ENCODE results near the gene SETD5. TPM values are rescaled to one million over a fixed set of nuclear protein-coding genes. Genes with fewer than 3 reads are reported as not detected.

The SETD5 gene
- total RNA-seq, 1 experiment from 2014 or later: 279 TPM

DNA sequence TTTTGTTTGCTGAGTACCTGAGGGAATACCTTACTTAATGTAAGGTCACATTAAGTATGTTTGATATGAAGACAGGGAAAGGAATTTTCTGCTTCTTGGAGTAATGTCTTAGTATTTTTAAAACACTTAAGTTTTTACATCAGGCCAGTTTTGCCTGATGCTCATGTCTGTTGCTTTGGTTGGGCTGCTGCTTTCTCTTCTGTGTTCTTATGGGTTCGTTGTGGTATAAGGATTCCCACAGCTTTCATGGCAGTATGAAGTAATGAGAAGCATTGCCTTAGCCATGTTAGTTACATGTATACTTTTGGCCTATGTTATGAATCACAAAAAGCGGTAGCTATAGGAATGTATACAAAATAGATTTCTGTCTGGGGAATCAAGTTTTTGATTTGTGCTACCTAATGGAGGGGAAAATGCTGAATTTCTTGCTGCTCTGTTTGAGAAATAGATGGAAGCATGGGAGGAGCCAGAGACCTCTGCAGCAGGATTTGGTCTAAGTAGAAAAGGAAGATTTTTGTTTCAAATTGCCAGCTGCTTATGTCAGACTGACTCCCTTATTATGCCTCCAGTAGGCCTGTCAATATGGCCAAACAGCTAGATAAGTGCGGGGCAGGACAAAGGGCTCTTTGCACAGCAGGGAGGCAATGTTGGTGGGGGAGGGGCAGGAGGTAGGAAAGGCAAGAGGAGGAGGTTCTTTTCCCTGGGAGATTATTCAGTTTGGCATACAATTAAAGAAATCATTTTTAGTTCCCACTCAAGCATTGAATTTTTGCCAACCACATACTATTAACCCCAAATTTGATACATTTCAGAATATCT, 5.2 kb downstream of the SETD5 start:
- Mint-ChIP-seq H3K27me3 (ENCODE audit: low read depth) (no peaks in the 10 kb centered on the region), H3K36me3 (peaks cover 11% of the 10 kb centered on the region), H3K27ac (peak overlapping the region; percentile 91), H3K4me1 (peaks cover 72% of the 10 kb centered on the region), H3K9me3 (peaks cover 4% of the 10 kb centered on the region; the same call in 1 of the 2 replicates), H3K4me3 (peak overlapping the region; percentile 100)
- peak; percentile 62 for ATAC-seq
- ChIA-PET CTCF (interaction anchor here (1.3 kb wide), 1 partner anchor 49 kb away, joined by 5 read pairs; no protein-coding TSS in a partner anchor), POLR2A (no interaction called here)
- peak; percentile 88 for DNase-seq (ENCODE audit: low spot score)
- TF ChIP-seq, protein P1, sequence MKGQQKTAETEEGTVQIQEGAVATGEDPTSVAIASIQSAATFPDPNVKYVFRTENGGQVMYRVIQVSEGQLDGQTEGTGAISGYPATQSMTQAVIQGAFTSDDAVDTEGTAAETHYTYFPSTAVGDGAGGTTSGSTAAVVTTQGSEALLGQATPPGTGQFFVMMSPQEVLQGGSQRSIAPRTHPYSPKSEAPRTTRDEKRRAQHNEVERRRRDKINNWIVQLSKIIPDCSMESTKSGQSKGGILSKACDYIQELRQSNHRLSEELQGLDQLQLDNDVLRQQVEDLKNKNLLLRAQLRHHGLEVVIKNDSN (CRISPR knock-in tag; IDR thresholded peaks at IDR 0.05): no peak
- TF ChIP-seq, protein P2, sequence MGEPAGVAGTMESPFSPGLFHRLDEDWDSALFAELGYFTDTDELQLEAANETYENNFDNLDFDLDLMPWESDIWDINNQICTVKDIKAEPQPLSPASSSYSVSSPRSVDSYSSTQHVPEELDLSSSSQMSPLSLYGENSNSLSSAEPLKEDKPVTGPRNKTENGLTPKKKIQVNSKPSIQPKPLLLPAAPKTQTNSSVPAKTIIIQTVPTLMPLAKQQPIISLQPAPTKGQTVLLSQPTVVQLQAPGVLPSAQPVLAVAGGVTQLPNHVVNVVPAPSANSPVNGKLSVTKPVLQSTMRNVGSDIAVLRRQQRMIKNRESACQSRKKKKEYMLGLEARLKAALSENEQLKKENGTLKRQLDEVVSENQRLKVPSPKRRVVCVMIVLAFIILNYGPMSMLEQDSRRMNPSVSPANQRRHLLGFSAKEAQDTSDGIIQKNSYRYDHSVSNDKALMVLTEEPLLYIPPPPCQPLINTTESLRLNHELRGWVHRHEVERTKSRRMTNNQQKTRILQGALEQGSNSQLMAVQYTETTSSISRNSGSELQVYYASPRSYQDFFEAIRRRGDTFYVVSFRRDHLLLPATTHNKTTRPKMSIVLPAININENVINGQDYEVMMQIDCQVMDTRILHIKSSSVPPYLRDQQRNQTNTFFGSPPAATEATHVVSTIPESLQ (CRISPR knock-in tag; IDR thresholded peaks at IDR 0.05): no peak
- TF ChIP-seq NFE2L1 (CRISPR knock-in tag; IDR thresholded peaks at IDR 0.05): no peak
- TF ChIP-seq, protein P3, sequence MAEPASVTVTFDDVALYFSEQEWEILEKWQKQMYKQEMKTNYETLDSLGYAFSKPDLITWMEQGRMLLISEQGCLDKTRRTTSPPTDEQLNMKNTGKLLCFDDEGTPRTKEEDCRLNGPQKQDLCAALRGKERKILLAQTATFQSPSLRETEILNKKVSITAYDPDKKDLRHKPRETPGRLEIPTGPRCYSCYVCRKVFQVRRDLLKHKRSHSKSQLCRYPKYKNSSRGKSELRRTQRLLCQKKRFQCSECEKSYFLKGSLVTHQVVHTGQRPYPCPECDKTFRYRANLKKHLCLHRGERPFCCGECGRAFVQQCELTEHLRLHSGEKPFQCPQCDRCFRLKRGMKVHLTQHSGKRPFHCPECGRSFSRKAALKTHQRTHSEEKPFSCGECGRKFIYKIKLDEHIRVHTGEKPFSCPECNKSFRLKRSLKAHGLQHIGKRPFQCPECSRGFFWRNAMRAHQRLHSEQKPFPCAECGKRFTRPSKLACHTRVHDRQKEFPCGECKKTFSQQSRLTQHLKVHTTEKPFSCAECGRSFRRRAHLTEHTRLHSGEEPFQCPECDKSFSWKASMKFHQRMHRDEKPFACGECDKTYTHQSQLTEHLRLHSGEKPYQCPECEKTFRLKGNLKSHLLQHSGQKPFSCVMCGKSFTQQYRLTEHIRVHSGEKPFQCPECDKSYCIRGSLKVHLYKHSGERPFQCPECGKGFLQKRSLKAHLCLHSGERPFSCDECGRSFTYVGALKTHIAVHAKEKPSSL (CRISPR knock-in tag; conservative IDR thresholded peaks at IDR 0.05): no peak
- no peak for TF ChIP-seq CREM (CRISPR knock-in tag; IDR thresholded peaks at IDR 0.05)
- TF ChIP-seq, protein P4, sequence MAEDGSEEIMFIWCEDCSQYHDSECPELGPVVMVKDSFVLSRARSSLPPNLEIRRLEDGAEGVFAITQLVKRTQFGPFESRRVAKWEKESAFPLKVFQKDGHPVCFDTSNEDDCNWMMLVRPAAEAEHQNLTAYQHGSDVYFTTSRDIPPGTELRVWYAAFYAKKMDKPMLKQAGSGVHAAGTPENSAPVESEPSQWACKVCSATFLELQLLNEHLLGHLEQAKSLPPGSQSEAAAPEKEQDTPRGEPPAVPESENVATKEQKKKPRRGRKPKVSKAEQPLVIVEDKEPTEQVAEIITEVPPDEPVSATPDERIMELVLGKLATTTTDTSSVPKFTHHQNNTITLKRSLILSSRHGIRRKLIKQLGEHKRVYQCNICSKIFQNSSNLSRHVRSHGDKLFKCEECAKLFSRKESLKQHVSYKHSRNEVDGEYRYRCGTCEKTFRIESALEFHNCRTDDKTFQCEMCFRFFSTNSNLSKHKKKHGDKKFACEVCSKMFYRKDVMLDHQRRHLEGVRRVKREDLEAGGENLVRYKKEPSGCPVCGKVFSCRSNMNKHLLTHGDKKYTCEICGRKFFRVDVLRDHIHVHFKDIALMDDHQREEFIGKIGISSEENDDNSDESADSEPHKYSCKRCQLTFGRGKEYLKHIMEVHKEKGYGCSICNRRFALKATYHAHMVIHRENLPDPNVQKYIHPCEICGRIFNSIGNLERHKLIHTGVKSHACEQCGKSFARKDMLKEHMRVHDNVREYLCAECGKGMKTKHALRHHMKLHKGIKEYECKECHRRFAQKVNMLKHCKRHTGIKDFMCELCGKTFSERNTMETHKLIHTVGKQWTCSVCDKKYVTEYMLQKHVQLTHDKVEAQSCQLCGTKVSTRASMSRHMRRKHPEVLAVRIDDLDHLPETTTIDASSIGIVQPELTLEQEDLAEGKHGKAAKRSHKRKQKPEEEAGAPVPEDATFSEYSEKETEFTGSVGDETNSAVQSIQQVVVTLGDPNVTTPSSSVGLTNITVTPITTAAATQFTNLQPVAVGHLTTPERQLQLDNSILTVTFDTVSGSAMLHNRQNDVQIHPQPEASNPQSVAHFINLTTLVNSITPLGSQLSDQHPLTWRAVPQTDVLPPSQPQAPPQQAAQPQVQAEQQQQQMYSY (CRISPR knock-in tag; IDR thresholded peaks at IDR 0.05): no peak
- peak; percentile 50; the same call in 1 of the 2 replicates for TF ChIP-seq FOXK1 (CRISPR knock-in tag; IDR thresholded peaks at IDR 0.05)
- TF ChIP-seq, protein P5, sequence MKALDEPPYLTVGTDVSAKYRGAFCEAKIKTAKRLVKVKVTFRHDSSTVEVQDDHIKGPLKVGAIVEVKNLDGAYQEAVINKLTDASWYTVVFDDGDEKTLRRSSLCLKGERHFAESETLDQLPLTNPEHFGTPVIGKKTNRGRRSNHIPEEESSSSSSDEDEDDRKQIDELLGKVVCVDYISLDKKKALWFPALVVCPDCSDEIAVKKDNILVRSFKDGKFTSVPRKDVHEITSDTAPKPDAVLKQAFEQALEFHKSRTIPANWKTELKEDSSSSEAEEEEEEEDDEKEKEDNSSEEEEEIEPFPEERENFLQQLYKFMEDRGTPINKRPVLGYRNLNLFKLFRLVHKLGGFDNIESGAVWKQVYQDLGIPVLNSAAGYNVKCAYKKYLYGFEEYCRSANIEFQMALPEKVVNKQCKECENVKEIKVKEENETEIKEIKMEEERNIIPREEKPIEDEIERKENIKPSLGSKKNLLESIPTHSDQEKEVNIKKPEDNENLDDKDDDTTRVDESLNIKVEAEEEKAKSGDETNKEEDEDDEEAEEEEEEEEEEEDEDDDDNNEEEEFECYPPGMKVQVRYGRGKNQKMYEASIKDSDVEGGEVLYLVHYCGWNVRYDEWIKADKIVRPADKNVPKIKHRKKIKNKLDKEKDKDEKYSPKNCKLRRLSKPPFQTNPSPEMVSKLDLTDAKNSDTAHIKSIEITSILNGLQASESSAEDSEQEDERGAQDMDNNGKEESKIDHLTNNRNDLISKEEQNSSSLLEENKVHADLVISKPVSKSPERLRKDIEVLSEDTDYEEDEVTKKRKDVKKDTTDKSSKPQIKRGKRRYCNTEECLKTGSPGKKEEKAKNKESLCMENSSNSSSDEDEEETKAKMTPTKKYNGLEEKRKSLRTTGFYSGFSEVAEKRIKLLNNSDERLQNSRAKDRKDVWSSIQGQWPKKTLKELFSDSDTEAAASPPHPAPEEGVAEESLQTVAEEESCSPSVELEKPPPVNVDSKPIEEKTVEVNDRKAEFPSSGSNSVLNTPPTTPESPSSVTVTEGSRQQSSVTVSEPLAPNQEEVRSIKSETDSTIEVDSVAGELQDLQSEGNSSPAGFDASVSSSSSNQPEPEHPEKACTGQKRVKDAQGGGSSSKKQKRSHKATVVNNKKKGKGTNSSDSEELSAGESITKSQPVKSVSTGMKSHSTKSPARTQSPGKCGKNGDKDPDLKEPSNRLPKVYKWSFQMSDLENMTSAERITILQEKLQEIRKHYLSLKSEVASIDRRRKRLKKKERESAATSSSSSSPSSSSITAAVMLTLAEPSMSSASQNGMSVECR (CRISPR knock-in tag; IDR thresholded peaks at IDR 0.05; ENCODE audit: borderline replicate concordance): no peak; the same call in 1 of the 2 replicates
- no peak for TF ChIP-seq MXD4 (CRISPR knock-in tag; IDR thresholded peaks at IDR 0.05; ENCODE audit: borderline replicate concordance)
- no peak for TF ChIP-seq ZNF416 (CRISPR knock-in tag; IDR thresholded peaks at IDR 0.05)
- TF ChIP-seq, protein P6, sequence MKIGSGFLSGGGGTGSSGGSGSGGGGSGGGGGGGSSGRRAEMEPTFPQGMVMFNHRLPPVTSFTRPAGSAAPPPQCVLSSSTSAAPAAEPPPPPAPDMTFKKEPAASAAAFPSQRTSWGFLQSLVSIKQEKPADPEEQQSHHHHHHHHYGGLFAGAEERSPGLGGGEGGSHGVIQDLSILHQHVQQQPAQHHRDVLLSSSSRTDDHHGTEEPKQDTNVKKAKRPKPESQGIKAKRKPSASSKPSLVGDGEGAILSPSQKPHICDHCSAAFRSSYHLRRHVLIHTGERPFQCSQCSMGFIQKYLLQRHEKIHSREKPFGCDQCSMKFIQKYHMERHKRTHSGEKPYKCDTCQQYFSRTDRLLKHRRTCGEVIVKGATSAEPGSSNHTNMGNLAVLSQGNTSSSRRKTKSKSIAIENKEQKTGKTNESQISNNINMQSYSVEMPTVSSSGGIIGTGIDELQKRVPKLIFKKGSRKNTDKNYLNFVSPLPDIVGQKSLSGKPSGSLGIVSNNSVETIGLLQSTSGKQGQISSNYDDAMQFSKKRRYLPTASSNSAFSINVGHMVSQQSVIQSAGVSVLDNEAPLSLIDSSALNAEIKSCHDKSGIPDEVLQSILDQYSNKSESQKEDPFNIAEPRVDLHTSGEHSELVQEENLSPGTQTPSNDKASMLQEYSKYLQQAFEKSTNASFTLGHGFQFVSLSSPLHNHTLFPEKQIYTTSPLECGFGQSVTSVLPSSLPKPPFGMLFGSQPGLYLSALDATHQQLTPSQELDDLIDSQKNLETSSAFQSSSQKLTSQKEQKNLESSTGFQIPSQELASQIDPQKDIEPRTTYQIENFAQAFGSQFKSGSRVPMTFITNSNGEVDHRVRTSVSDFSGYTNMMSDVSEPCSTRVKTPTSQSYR (CRISPR knock-in tag; IDR thresholded peaks at IDR 0.05): peak; percentile 95
- TF ChIP-seq, protein P7, sequence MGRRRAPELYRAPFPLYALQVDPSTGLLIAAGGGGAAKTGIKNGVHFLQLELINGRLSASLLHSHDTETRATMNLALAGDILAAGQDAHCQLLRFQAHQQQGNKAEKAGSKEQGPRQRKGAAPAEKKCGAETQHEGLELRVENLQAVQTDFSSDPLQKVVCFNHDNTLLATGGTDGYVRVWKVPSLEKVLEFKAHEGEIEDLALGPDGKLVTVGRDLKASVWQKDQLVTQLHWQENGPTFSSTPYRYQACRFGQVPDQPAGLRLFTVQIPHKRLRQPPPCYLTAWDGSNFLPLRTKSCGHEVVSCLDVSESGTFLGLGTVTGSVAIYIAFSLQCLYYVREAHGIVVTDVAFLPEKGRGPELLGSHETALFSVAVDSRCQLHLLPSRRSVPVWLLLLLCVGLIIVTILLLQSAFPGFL (CRISPR knock-in tag; IDR thresholded peaks at IDR 0.05; ENCODE audit: borderline replicate concordance): no peak
- TF ChIP-seq ZNF671 (CRISPR knock-in tag; IDR thresholded peaks at IDR 0.05): no peak
- no peak for TF ChIP-seq ESRRA (CRISPR knock-in tag; IDR thresholded peaks at IDR 0.05; ENCODE audit: borderline replicate concordance)
- peak; percentile 88 for TF ChIP-seq ZNF121 (CRISPR knock-in tag; IDR thresholded peaks at IDR 0.05)
- TF ChIP-seq ZNF219 (CRISPR knock-in tag; IDR thresholded peaks at IDR 0.05; ENCODE audit: borderline replicate concordance): no peak
- no peak for TF ChIP-seq ATF1 (CRISPR knock-in tag; IDR thresholded peaks at IDR 0.05)
- TF ChIP-seq FOXJ3 (CRISPR knock-in tag; IDR thresholded peaks at IDR 0.05; ENCODE audit: borderline replicate concordance): no peak
- no peak for TF ChIP-seq GRHL2 (CRISPR knock-in tag; IDR thresholded peaks at IDR 0.05; ENCODE audit: insufficient replicate concordance, severe bottlenecking)
